ENCODE measurements around the gene USB1. TPM values are rescaled to one million over a fixed set of nuclear protein-coding genes. Genes with fewer than 3 reads are reported as not detected.

USB1 gene
- total RNA-seq, 1 experiment from 2014 or later = 73.1 TPM

Other genes with a start within 250 kb of the USB1 start
- gene KIFC3, start 198.9 kb upstream of the USB1 start, total RNA-seq (2021; ENCODE audit: unreplicated experiment) = 31.9 TPM
- not detected for gene CNGB1, start 30.3 kb upstream of the USB1 start, total RNA-seq (2021; ENCODE audit: unreplicated experiment)
- gene ZNF319, start 735 bp upstream of the USB1 start, total RNA-seq (2021; ENCODE audit: unreplicated experiment) = 7.1 TPM
- gene MMP15, start 24.3 kb downstream of the USB1 start, total RNA-seq (2021; ENCODE audit: unreplicated experiment) = 38.5 TPM
- gene CFAP20, start 128.0 kb downstream of the USB1 start, total RNA-seq (2021; ENCODE audit: unreplicated experiment) = 59.7 TPM
- 97.7 TPM for gene CSNK2A2, start 196.7 kb downstream of the USB1 start, total RNA-seq (2021; ENCODE audit: unreplicated experiment)

Data from HCT116 (cell line).